ENCODE data around the gene TAF1B. TPM values are rescaled to one million over a fixed set of nuclear protein-coding genes. Genes with fewer than 3 reads are reported as not detected.
"Not testable (repeated sequence)": the region's sequence is repeated elsewhere in the genome, so short reads cannot be mapped to it uniquely, and the experiment has no call there.

The TAF1B gene
- total RNA-seq, 1 donor from 2014 or later = 19.5 TPM

DNA sequence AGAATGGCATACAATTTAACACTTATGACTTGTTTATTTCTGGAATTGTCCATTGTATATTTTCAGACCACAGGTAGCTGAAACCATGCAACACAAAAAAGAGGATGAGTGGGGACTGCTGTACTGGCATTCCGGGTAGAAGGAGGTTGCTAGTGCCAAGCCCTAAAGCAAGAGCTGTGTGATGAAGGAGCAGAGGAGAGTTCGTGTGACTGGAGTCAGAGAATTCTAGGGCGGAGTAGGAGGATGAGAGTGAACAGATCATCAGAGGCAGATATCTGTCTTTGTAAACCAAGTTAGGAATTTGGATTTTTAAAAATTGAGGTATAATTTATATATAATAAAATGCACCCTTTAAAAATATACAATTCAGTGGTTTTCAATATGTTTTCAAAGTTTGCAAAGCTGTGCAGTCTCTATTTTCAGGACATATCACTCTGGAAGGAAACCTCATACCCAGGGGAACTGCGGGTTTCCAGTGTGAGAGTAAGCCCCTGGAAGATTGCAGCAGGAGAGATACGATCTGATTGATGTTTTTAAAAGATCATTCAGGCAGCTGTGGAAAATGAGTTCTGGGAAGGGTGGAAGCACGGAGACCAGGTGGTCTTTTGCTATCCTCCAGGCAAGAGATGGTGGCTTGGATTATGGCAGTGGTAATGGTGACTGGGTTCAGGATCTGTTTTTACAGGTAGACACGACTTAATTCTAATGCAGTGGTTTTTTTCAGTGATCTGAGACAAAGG, 36.4 kb downstream of the TAF1B start:
- DNase-seq (ENCODE audit: low read depth, low spot score) = no peak

DNA sequence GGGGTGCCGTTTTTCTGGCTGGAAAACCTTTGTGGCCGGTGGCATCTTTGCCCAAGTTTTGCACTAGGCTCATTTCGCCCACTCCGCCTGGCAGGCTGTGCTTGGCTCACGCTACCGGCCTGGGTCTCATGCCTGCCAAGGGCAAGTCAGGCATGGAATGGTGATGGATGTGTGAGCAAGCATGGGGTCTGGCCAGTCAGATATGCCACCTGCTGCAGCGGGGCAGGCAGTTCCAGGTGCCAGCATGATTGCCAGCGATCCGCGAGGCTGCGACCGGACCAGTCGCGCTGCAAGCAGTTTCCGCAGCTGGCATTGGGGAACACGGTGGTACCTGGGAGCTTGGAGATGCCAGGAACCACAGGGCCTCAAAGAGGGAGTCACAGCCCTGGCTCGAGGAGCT, 40.6 kb downstream of the TAF1B start:
- DNase-seq (ENCODE audit: low read depth, low spot score) = no peak

GRCh38 chr2:9884436-9884835, 41.2 kb downstream of the TAF1B start:
- no peak for DNase-seq (ENCODE audit: low read depth, low spot score)

- no peak for DNase-seq (ENCODE audit: low read depth, low spot score)
Measured at GRCh38 chr2:9885036-9885684, 41.9 kb downstream of the TAF1B start.

DNA sequence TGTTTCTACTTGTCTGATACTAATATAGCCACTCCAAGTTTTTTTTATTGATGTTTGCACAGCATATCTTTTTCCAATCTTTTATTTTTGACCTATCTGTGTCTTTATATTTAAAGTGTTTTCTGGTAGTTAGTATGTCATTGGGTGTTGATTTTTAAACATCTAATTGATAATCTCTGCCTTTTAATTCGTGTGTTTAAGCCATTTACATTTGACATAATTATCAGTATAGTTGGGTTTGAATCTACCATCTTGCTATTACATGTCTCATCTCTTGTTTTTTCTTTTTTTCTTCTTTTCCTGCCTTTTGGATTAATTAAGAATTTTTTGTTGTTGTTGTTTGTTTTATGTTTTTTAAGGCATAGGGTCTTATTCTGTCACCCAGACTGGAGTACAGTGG, 44.2 kb downstream of the TAF1B start:
- no peak for DNase-seq (ENCODE audit: low read depth, low spot score)

GRCh38 chr2:9889812-9890261, 46.6 kb downstream of the TAF1B start:
- no peak for DNase-seq (ENCODE audit: low read depth, low spot score)

- DNase-seq (ENCODE audit: low read depth, low spot score) = no peak
Measured at GRCh38 chr2:9892236-9892635, 49.0 kb downstream of the TAF1B start.

- DNase-seq (ENCODE audit: low read depth, low spot score) = no peak
Measured at GRCh38 chr2:9895669-9896590, 52.7 kb downstream of the TAF1B start.

- peak; percentile 51 for DNase-seq (ENCODE audit: low read depth, low spot score)
Measured at GRCh38 chr2:9897331-9897737, 54.1 kb downstream of the TAF1B start.

- no peak for DNase-seq (ENCODE audit: low read depth, low spot score)
Measured at GRCh38 chr2:9897846-9898245, 54.6 kb downstream of the TAF1B start.

DNA sequence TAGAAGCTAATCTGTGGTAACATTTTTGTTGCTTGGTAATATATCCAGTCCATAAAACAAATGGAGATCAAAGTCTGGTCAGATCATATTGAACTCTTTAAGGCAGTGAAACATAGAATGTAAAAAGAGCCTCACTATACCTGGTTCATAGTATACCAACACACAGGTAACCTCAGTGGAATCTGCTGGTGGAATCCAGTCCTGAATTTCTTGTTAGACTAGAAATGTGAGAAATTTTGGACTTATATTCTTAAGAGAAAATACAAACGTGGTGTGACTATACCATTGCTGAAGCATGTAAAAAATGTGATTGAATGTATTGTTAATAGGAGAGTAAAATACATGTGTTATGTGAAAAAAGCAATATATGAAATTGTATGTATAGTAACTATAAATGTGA, 62.1 kb downstream of the TAF1B start:
- no peak for DNase-seq (ENCODE audit: low read depth, low spot score)

DNA sequence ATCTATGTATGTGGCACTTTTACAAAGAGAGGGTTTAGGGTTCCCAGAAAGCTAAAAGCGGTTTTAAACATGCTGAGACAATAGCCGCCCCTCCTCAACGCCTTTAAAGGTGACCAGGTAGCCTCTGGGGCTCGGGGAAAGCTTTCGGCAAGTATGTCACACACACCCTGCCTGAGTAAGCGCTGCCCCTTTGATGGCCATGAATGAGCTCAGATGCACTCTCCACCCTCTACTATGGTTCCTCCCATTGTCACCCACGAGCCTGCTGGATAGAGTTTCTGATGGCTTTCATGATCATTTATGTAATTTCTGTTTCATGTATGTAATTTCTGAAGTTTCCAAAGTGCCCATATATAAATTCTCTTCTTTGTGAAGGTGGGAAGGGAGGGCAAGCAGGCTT, 64.1 kb downstream of the TAF1B start:
- no peak for DNase-seq (ENCODE audit: low read depth, low spot score)

DNA sequence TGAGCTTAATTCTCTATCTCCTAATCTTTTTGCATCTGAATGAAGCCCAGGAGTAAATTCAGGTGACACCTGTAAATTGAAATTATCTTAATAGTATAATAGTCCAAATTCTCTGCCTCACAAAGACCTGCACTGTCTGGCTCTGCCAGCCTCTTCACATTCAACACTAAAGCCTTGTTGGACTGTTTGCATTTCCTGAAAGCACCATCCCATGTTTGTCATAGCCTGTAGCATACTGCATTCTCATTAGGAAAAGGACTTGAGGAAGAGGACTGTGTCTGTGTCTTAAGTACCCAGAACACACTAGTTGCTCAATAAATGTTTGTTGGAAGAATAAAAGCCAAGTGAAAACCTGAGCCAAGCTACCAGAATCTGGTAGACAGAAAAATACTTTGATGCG, 65.4 kb downstream of the TAF1B start:
- no peak for DNase-seq (ENCODE audit: low read depth, low spot score)

- DNase-seq (ENCODE audit: low read depth, low spot score) = no peak
Measured at GRCh38 chr2:9909106-9909505, 65.8 kb downstream of the TAF1B start.

DNA sequence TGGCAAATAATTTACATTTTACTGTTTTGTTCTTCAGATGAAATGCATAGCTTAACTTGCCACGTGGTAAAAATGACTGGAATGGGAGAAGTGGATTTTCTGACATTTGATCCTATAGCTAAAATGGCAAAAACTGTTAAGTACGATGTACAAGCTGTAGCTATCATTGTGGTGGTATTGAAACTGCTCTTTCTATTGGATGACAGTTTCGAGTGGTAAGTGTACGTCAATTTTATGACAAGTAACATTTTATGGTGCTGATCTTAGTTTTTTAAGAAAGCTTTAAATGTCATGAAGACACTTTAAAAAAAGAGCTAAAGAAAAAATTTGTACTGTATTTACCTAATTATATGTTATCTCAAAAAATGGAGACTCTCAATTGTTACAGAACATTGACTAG, 67.4 kb downstream of the TAF1B start:
- DNase-seq (ENCODE audit: low read depth, low spot score) = no peak

- DNase-seq (ENCODE audit: low read depth, low spot score) = no peak
Measured at GRCh38 chr2:9912468-9912867, 69.2 kb downstream of the TAF1B start.

DNA sequence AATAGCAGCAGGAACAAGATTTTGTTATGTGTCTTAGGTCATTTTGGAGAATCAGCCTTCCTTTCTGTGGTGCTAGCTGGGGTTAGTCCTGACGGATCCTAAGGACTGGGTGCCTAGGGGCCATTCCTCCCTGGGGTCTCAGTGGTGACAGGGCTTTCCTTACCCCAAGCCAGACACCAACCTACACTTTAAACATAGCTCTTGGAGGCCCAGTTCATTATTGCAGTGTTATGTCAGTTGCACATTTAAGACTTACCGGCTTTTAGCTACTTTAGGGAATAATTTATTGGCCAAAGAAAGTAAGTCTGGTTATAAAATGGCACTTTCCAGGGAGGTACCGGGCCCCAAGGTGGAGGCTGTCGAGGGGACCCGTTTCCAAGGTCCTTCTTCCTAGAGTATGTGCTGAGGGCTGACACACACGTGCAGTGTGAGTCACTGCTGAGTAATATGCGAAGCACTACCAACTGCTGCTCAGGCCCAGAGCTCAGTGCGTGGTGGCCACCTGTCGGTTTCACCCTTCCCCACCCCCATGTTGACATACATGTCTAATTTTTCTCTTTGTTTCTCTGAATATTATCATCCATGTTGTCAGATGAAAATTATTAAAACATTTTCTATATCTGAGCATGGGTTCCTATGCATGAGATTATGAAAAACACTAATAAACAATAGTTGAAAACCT, 71.3 kb downstream of the TAF1B start:
- peak; percentile 32 for DNase-seq (ENCODE audit: low read depth, low spot score)

GRCh38 chr2:9918275-9918674, 75.0 kb downstream of the TAF1B start:
- DNase-seq (ENCODE audit: low read depth, low spot score) = peak; percentile 22

- no peak for DNase-seq (ENCODE audit: low read depth, low spot score)
Measured at GRCh38 chr2:9919512-9919911, 76.2 kb downstream of the TAF1B start.

DNA sequence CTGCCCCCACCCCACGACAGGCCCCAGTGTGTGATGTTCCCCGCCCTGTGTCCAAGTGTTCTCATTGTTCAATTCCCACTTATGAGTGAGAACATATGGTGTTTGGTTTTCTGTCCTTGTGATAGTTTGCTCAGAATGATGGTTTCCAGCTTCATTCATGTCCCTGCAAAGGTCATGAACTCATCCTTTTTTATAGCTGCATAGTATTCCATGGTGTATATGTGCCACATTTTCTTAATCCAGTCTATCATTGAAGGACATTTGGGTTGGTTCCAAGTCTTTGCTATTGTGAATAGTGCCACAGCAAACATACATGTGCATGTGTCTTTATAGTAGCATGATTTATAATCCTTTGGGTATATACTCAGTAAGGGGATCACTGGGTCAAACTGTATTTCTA, 83.7 kb downstream of the TAF1B start:
- not testable (repeated sequence) for DNase-seq (ENCODE audit: low read depth, low spot score)

GRCh38 chr2:9937258-9937657, 94.0 kb downstream of the TAF1B start:
- no peak for DNase-seq (ENCODE audit: low read depth, low spot score)

Data from pulmonary artery endothelial cell (primary cell).